ENCODE measurements around the gene ASXL2. TPM values are rescaled to one million over a fixed set of nuclear protein-coding genes. Genes with fewer than 3 reads are reported as not detected.

The ASXL2 gene
- total RNA-seq, 4 donors from 2014 or later: 4.6 to 29.7 (median 10.6) TPM

DNA sequence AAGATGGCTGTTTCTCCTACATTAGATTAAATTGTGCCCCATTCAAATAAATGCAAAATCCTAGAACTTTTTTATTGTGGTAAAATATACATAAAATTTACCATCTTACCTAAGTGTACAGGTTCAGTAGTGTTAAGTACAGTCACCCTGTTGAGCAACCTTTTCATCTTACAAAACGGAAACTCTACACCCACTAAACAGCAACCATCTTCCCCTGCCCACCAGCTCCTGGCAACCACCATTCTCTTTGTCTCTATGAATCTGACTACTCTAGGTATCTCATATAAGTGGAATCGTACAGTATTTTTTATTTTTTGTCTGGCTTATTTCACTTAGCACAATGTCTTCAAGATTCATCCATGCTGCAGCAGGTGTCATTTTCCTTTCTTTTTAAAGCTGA, 53.0 kb downstream of the ASXL2 start:
- no peaks in the 10 kb centered on the region for H3K36me3 ChIP-seq
- DNase-seq: no peak
- TF ChIP-seq, protein P1, sequence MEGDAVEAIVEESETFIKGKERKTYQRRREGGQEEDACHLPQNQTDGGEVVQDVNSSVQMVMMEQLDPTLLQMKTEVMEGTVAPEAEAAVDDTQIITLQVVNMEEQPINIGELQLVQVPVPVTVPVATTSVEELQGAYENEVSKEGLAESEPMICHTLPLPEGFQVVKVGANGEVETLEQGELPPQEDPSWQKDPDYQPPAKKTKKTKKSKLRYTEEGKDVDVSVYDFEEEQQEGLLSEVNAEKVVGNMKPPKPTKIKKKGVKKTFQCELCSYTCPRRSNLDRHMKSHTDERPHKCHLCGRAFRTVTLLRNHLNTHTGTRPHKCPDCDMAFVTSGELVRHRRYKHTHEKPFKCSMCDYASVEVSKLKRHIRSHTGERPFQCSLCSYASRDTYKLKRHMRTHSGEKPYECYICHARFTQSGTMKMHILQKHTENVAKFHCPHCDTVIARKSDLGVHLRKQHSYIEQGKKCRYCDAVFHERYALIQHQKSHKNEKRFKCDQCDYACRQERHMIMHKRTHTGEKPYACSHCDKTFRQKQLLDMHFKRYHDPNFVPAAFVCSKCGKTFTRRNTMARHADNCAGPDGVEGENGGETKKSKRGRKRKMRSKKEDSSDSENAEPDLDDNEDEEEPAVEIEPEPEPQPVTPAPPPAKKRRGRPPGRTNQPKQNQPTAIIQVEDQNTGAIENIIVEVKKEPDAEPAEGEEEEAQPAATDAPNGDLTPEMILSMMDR (IDR thresholded peaks at IDR 0.05): no peak
- no peak for TF ChIP-seq POLR2A (IDR thresholded peaks at IDR 0.05)
- no peaks in the 10 kb centered on the region for H3K27me3 ChIP-seq
- intact Hi-C loops (cut with DNase I; ENCODE audit: low total_unique reads): no loop called here
- H3K27ac ChIP-seq: no peak overlapping the region
- no peaks in the 10 kb centered on the region for H3K9me3 ChIP-seq
- no peaks in the 10 kb centered on the region for H3K4me1 ChIP-seq
- H3K4me3 ChIP-seq: no peak overlapping the region

DNA sequence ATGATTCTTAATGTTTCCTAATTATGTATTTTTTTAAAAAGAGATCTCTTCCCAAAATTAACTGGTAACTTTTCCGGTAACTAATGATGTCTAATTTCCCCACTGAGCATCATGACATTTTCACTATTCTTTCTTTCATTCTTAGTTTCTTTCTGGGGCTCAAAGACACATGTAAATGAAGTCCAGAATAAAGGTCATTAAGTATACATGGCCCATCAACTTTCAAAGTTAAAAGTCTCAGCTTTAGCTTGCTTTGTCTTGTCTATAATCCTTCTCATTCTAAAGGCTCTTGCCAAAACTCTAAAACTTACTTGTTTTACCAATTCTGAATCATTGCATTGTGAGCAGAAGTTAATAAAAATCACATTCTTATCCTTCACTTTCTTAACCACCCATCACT, 53.6 kb downstream of the ASXL2 start:
- intact Hi-C loops (cut with DNase I; ENCODE audit: low total_unique reads): no loop called here
- no peaks in the 10 kb centered on the region for H3K27me3 ChIP-seq
- TF ChIP-seq, protein P1 (IDR thresholded peaks at IDR 0.05): no peak
- no peak for TF ChIP-seq POLR2A (IDR thresholded peaks at IDR 0.05)

GRCh38 chr2:25824216-25824615, 54.1 kb downstream of the ASXL2 start:
- Histone ChIP-seq H3K9me3 (no peaks in the 10 kb centered on the region), H3K4me3 (no peak overlapping the region), H3K27ac (no peak overlapping the region), H3K36me3 (no peaks in the 10 kb centered on the region), H3K4me1 (no peaks in the 10 kb centered on the region), H3K27me3 (no peaks in the 10 kb centered on the region)
- no peak for DNase-seq
- intact Hi-C loops (cut with DNase I; ENCODE audit: low total_unique reads): no loop called here
- TF ChIP-seq POLR2A (IDR thresholded peaks at IDR 0.05): no peak
- TF ChIP-seq, protein P1 (IDR thresholded peaks at IDR 0.05): no peak

More for the DNA sequence above, 53.6 kb downstream of the ASXL2 start:
- H3K4me1 ChIP-seq: no peaks in the 10 kb centered on the region
- no peaks in the 10 kb centered on the region for H3K36me3 ChIP-seq
- H3K9me3 ChIP-seq: no peaks in the 10 kb centered on the region
- DNase-seq: no peak
- no peak overlapping the region for H3K27ac ChIP-seq
- no peak overlapping the region for H3K4me3 ChIP-seq

DNA sequence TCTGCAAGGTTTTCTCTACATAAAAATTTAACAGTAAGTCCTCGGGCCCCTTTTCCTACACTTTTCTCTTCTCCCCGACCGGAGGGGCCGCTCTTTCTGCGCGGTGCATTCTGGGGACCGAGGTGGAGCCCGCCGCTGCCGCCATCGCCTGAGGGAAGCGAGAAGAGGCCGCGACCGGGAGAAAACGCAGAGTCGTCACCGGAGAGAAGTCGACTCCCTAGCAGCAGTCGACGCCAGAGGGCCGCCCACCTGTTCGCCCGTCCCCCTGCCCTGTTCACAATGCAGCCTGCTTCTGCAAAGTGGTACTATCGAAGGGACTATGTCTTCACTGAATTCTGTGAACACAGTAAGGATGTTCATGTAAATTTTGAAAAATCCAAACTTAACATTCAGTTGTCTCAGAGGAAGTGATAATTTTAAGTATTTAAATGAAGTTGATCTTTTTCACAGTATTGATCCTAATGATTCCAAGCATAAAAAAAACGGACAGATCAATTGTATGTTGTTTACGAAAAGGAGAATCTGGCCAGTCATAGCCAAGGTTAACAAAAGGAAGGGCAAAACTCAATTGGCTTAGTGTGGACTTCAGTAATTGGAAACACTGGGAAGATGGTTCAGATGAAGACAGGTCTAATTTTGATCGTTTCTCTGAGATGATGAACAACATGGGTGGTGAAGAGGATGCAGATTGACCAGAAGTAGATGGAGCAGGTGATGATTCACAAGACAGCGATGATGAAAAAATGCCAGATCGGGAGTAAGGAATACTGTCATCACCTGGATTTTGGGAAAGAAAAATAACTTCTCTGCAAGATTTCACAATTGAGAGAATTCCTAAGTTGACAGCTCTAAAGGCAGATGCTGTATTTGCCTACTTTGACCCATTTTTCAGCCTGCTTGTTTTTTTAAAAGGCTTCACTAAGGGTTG, 55.8 kb downstream of the ASXL2 start:
- peak overlapping the region; percentile 1 to 22 for H3K4me3 ChIP-seq
- H3K27me3 ChIP-seq: no peaks in the 10 kb centered on the region
- DNase-seq: peak; percentile 15 to 37
- intact Hi-C loops (cut with DNase I; ENCODE audit: low total_unique reads): no loop called here
- H3K27ac ChIP-seq: peak overlapping the region; percentile 35
- TF ChIP-seq POLR2A (IDR thresholded peaks at IDR 0.05): no peak
- TF ChIP-seq, protein P1 (IDR thresholded peaks at IDR 0.05): no peak
- H3K36me3 ChIP-seq: no peaks in the 10 kb centered on the region
- no peaks in the 10 kb centered on the region for H3K4me1 ChIP-seq
- H3K9me3 ChIP-seq: no peaks in the 10 kb centered on the region
